Thyroid gland (tissue), 4 donors: Measurements from ENCODE around the gene GFER.

Experiments used
- CTCF ChIP-seq, 6 experiments: fragments of 200-600 bp in 3 of 6; fragments of 450-650 bp in 3 of 6; sonication (generic) in 3 of 6; IDR thresholded peaks; one replicate each; pipeline ENCODE4 v1.5.1; 2016 to 2019; ENCODE audit warnings: antibody characterized with exemption in 6 of 6, mild to moderate bottlenecking in 2 of 6, inconsistent platforms in 1 of 6, moderate library complexity in 1 of 6
- POLR2A ChIP-seq, 2 donors: fragments of 450-650 bp; IDR thresholded peaks; one replicate each; pipeline ENCODE4 v1.6.1; 2017; ENCODE audit warnings: antibody characterized with exemption in 2 of 2, mild to moderate bottlenecking in 2 of 2, moderate library complexity in 1 of 2

GRCh38 chr16:2029350-2029749 lies 45.4 kb downstream of the GFER start:
- TF ChIP-seq CTCF (IDR thresholded peaks at IDR 0.05) (no peak), POLR2A (IDR thresholded peaks at IDR 0.05) (no peak)
